Psoas muscle (tissue), 8 donors: Measurements from ENCODE around the gene ZNF132. TPM values are rescaled to one million over a fixed set of nuclear protein-coding genes. Genes with fewer than 3 reads are reported as not detected.

Experiments used
- ATAC-seq, 4 donors: fragments of 200-7000 bp; cut with Tn5 transposase; one replicate each; pipeline ENCODE4 v1.9.1; 2020; ENCODE audit warnings: moderate library complexity in 3 of 4, mild to moderate bottlenecking in 2 of 4
- DNase-seq, 2 donors: peaks; one replicate each; pipeline ENCODE4 v3.0.0-alpha.2; 2020
- H3K27ac ChIP-seq: fragments of 200-600 bp; one replicate; pipeline ENCODE4 v1.8.0; 2022
- H3K27me3 ChIP-seq, 3 donors: fragments of 200-600 bp in 1 of 3; one replicate each; pipeline versions ENCODE4 v1.6.1 to v1.8.0; 2013 to 2022; ENCODE audit warnings: low read length in 2 of 3, mild to moderate bottlenecking in 2 of 3, moderate library complexity in 1 of 3; ENCODE audit not compliant: insufficient read depth in 3 of 3
- H3K36me3 ChIP-seq, 2 donors: fragments of 200-600 bp in 1 of 2; one replicate each; pipeline versions ENCODE4 v1.6.1 to v1.8.0; 2013 to 2022; ENCODE audit warnings: low read depth in 1 of 2, mild to moderate bottlenecking in 1 of 2, moderate library complexity in 1 of 2; ENCODE audit not compliant: insufficient read depth in 1 of 2
- H3K4me1 ChIP-seq: fragments of 200-600 bp; one replicate; pipeline ENCODE4 v1.8.0; 2022
- H3K4me3 ChIP-seq: fragments of 200-600 bp; one replicate; pipeline ENCODE4 v1.8.0; 2022; ENCODE audit warnings: mild to moderate bottlenecking
- H3K9me3 ChIP-seq: fragments of 200-600 bp; one replicate; pipeline ENCODE4 v1.8.0; 2022
- WGBS, 3 donors: extraction: QIAGEN DNeasy Blood & Tissue Kit; methylation state at CpG; one replicate each; pipeline versions ENCODE4 v1.1.6 to v1.1.7; 2013; 5-methylcytosine and 5-hydroxymethylcytosine counted together
- intact Hi-C, 2 donors: fragments of 100-400 bp; cut with DNase I; formaldehyde crosslinking; loops; one replicate each; pipeline versions ENCODE4 v1.11.0 to v1.14.2; 2022
- polyA plus RNA-seq, 3 donors: library from polyadenylated mRNA; stranded (reverse); fragments of 200-250 nt; gene quantifications; one replicate each; pipeline ENCODE4 v1.2.3, GENCODE V29; 2013
- total RNA-seq, 4 donors: library from RNA; stranded (reverse); fragmentation: NEBNext Ultra II Directional in 2 of 4; extraction: Animal tissue kit (Norgen Biotek cat#: 25700) in 2 of 4; gene quantifications; one replicate each; pipeline versions ENCODE4 v1.2.1 to v1.2.4, GENCODE V29; 2021 to 2023
- TF ChIP-seq, protein P1 (sequence below): fragments of 200-600 bp; IDR thresholded peaks from one replicate; pipeline ENCODE4 v1.8.0; 2022; ENCODE audit warnings: antibody characterized with exemption
- donor health status: healthy with polysubstance abuse.
- donor health status: DM: no; HTN: no; CAD: no; lungs with moderate emphysema.
- donor health status: Bipolar disorder and iron deficiency.
- donor health status: healthy.
- donor health status: DM: yes; HTN: yes; CAD: no.
- donor health status: DM: no; HTN: no; CAD: no.
- donor health status: DM: no; HTN: no; CAD: no.
- donor health status: DM: yes; HTN: yes; CAD: no.

The ZNF132 gene
- total and polyA plus RNA-seq, 7 donors: 1.4 to 5.2 (median 2.7) TPM

DNA sequence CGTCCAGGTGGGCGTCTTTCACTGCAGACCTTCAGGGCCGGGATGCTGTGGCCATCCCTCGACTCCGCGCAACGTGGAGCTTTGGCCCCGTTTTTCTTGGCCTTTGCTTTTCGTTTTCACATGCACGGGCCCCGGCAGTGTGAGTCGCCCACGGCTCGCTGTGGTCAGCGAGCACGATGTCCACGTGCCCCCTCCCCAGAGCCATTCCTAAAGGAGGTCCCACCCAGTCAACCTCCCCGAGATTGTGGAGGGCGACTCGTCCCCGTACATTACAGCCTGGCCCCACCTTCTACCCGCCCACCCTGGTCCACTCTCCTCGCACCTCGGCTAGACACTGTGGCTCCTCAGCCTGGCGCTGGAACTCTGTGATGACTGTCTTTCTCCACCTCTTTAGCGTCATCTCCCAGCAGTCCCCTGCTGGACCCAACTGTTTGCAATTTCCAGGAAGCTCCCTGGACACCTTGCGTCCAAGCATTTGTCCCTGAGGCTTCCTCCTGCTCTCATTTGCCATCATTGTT is 36.6 kb upstream of the ZNF132 start:
- Histone ChIP-seq H3K27ac (peak overlapping the region; percentile 89), H3K36me3 (peaks cover 0 to 59% of the 10 kb centered on the region in 2 donors), H3K4me1 (peaks cover 14% of the 10 kb centered on the region), H3K4me3 (peak overlapping the region; percentile 89), H3K9me3 (no peaks in the 10 kb centered on the region), H3K27me3 (no peaks in the 10 kb centered on the region)
- WGBS, 3 donors: 2% methylated on average over 27 of the region's 27 CpGs
- intact Hi-C loops: no loop called here
- DNase-seq (no peak), ATAC-seq (peak in 3 of 4 donors; percentile 0 to 1 (median 0))
- TF ChIP-seq, protein P1, sequence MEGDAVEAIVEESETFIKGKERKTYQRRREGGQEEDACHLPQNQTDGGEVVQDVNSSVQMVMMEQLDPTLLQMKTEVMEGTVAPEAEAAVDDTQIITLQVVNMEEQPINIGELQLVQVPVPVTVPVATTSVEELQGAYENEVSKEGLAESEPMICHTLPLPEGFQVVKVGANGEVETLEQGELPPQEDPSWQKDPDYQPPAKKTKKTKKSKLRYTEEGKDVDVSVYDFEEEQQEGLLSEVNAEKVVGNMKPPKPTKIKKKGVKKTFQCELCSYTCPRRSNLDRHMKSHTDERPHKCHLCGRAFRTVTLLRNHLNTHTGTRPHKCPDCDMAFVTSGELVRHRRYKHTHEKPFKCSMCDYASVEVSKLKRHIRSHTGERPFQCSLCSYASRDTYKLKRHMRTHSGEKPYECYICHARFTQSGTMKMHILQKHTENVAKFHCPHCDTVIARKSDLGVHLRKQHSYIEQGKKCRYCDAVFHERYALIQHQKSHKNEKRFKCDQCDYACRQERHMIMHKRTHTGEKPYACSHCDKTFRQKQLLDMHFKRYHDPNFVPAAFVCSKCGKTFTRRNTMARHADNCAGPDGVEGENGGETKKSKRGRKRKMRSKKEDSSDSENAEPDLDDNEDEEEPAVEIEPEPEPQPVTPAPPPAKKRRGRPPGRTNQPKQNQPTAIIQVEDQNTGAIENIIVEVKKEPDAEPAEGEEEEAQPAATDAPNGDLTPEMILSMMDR: no peak

DNA sequence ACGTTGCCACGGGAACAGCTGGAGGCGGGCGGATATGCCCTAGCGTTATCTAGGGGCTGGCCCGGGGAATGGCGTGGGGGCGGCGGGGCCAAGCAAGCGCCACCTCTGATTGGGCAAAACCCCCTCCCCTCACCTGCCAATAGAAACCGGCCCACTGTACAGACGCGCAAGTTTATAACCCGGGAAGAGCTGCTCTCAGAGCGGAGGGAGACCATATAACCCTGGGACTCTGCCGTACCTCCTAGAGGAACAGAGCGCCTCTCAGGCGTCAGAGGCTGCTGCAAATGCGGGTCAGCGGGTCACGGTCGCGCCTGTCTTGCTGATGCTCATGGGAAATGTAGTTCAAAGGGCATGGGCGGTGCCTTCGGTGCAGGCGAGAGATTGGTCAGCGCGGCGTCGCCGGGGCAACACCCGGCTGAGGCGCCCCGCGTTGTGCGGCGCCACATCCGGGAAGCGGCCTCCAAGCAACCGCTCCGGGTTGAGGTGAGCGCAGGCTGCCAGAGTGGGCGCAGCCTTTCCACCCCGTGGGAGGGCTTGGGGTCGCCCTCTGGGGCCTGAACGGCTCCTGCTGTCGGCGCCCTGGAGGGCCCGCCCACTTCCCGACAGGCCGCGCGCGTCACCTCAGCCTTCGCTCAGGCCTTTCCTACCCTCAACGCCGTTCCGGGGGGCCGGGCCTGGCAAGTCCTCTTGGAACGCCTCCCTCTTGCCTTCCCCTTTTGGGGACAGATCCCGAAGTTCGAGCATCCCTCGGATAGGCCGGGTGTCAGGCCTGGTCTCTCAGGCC is 36.0 kb upstream of the ZNF132 start, which contains the start of gene ZNF446:
Gene ZNF446 (plus strand): TSS at position 639 of the 784 bp plus-strand sequence. CDS start 867 bp downstream, outside the sequence.
- H3K27me3 ChIP-seq: no peaks in the 10 kb centered on the region
- intact Hi-C loops: no loop called here
- no peaks in the 10 kb centered on the region for H3K9me3 ChIP-seq
- peak within 1 kb of the TSS; percentile 89 for H3K4me3 ChIP-seq
- peaks cover 14% of the 10 kb centered on the region for H3K4me1 ChIP-seq
- DNase-seq: peak; percentile 96 to 97
- 0 to 1% (median 0%) methylated on average over 58 to 64 of the region's 64 CpGs for WGBS, 3 donors
- ATAC-seq: peak; percentile 94 to 96 (median 94)
- TF ChIP-seq, protein P1: no peak
- H3K36me3 ChIP-seq: peaks cover 0 to 56% of the 10 kb centered on the region in 2 donors
- H3K27ac ChIP-seq: peak within 1 kb of the TSS; percentile 89

- no peaks in the 10 kb centered on the region for H3K27me3 ChIP-seq
- peaks cover 0 to 56% of the 10 kb centered on the region in 2 donors for H3K36me3 ChIP-seq
- peaks cover 14% of the 10 kb centered on the region for H3K4me1 ChIP-seq
- peak overlapping the region; percentile 89 for H3K27ac ChIP-seq
- TF ChIP-seq, protein P1: no peak
- 21 to 22% (median 22%) methylated on average over 26 to 27 of the region's 27 CpGs for WGBS, 3 donors
- peak overlapping the region; percentile 89 for H3K4me3 ChIP-seq
- DNase-seq (no peak), ATAC-seq (peak in 1 of 4 donors; percentile 11)
- intact Hi-C loops: no loop called here
- H3K9me3 ChIP-seq: no peaks in the 10 kb centered on the region
These were observed 35.2 kb upstream of the ZNF132 start for GRCh38 chr19:58474997-58475713.

DNA sequence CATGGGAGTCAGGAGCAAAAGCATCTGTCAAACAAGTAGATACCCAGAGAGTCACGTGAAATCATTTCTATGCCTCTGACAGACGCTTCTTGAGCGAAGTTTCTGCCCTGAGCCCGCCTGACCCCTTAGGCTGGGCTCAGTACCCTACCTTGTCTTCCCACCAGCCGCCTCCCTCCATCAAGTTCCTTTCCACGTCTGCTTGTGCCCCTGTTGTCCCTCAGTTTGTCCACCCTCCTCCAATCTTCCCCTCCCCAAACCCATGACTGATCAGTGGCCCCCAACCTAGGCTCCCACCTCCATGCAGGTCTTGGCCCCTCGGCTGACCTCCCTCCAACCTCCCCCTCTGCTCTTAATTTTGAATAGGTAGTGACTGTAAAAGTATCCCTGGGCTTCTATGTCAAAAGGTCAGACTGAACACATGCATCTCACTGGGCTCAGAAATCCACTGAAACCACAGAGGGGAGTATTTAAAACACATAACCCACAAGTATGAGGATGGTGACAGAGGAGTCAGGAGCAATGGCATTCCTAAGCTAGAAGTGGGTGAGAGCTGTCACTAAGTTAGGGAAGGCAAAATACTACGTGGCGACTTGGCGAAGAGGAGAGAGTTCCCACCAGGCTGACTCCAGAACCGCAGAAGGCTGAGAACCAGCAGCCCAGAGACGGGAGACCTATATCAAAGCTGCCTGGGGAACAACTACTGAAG is 34.5 kb upstream of the ZNF132 start:
- TF ChIP-seq, protein P1: no peak
- WGBS, 3 donors: 81 to 90% (median 83%) methylated on average over 12 of the region's 12 CpGs
- no peak overlapping the region for H3K27ac ChIP-seq

More for the DNA sequence above, 34.5 kb upstream of the ZNF132 start:
- Histone ChIP-seq H3K27me3 (no peaks in the 10 kb centered on the region), H3K36me3 (peaks cover 0 to 56% of the 10 kb centered on the region in 2 donors), H3K4me1 (peaks cover 14% of the 10 kb centered on the region), H3K4me3 (peak overlapping the region; percentile 89), H3K9me3 (no peaks in the 10 kb centered on the region)
- intact Hi-C loops: no loop called here
- no peak for DNase-seq
- ATAC-seq: no peak
